ENCODE results near the gene MAGEB17.

GRCh38 chrX:16164748-16165147 lies 2.5 kb upstream of the MAGEB17 start:
- TF ChIP-seq CTCF (IDR thresholded peaks at IDR 0.05) (no peak), ZFX (IDR thresholded peaks at IDR 0.05; ENCODE audit: borderline replicate concordance) (no peak)
